AG09319 (cell line): ENCODE results near the gene GALM.

Experiments used
- DNase-seq: peaks from one replicate; pipeline ENCODE4 v3.0.0-alpha.2; 2010; ENCODE audit warnings: low read depth; ENCODE audit errors: extremely low read depth
- CTCF ChIP-seq: IDR thresholded peaks from 2 replicates; pipeline ENCODE4 v1.5.1; 2011; ENCODE audit warnings: low read depth, mild to moderate bottlenecking, inconsistent platforms, low read length, moderate library complexity

The GALM gene

GRCh38 chr2:38650012-38650411 is 15.9 kb upstream of the GALM start:
- TF ChIP-seq CTCF: no peak
- DNase-seq: no peak

- no peak for TF ChIP-seq CTCF
- DNase-seq: no peak
These were observed 15.2 kb upstream of the GALM start for GRCh38 chr2:38650717-38651116.

GRCh38 chr2:38652431-38653273 is 13.3 kb upstream of the GALM start:
- DNase-seq: no peak
- no peak for TF ChIP-seq CTCF

GRCh38 chr2:38653380-38653714 is 12.6 kb upstream of the GALM start:
- no peak for DNase-seq
- no peak for TF ChIP-seq CTCF

GRCh38 chr2:38653715-38654527 is 12.0 kb upstream of the GALM start:
- no peak for TF ChIP-seq CTCF
- no peak for DNase-seq

GRCh38 chr2:38654528-38655381 is 11.2 kb upstream of the GALM start:
- DNase-seq: no peak
- TF ChIP-seq CTCF: no peak
